ENCODE data around the gene SELPLG.

SELPLG gene

GRCh38 chr12:108633534-108634248 is at the start of gene SELPLG:
Gene SELPLG (minus strand): TSS chr12:108633894. CDS start chr12:108624307, 9,587 bp downstream.
- H3K4me3 ChIP-seq (ENCODE audit: low read depth, low read length): peak within 1 kb of the TSS; percentile 47
- peak; percentile 41; the same call in 1 of the 2 replicates for TF ChIP-seq CTCF (IDR thresholded peaks at IDR 0.05; ENCODE audit: borderline replicate concordance, insufficient read depth, low read depth, low read length)

GRCh38 chr12:108681317-108681716 is 47.6 kb upstream of the SELPLG start:
- H3K4me3 ChIP-seq (ENCODE audit: low read depth, low read length): no peak overlapping the region
- TF ChIP-seq CTCF (IDR thresholded peaks at IDR 0.05; ENCODE audit: borderline replicate concordance, insufficient read depth, low read depth, low read length): no peak

- no peak overlapping the region for H3K4me3 ChIP-seq (ENCODE audit: low read depth, low read length)
- TF ChIP-seq CTCF (IDR thresholded peaks at IDR 0.05; ENCODE audit: borderline replicate concordance, insufficient read depth, low read depth, low read length): no peak
Measured at GRCh38 chr12:108679106-108679681, 45.5 kb upstream of the SELPLG start.

- TF ChIP-seq CTCF (IDR thresholded peaks at IDR 0.05; ENCODE audit: borderline replicate concordance, insufficient read depth, low read depth, low read length): no peak
- H3K4me3 ChIP-seq (ENCODE audit: low read depth, low read length): no peak overlapping the region
Measured at GRCh38 chr12:108678104-108678730, 44.5 kb upstream of the SELPLG start.

GRCh38 chr12:108677381-108677780 is 43.7 kb upstream of the SELPLG start:
- H3K4me3 ChIP-seq (ENCODE audit: low read depth, low read length): no peak overlapping the region
- TF ChIP-seq CTCF (IDR thresholded peaks at IDR 0.05; ENCODE audit: borderline replicate concordance, insufficient read depth, low read depth, low read length): no peak

GRCh38 chr12:108676707-108677106 is 43.0 kb upstream of the SELPLG start:
- no peak overlapping the region for H3K4me3 ChIP-seq (ENCODE audit: low read depth, low read length)

More at GRCh38 chr12:108676707-108677106, 43.0 kb upstream of the SELPLG start:
- no peak for TF ChIP-seq CTCF (IDR thresholded peaks at IDR 0.05; ENCODE audit: borderline replicate concordance, insufficient read depth, low read depth, low read length)

All from GM12875 (cell line).